Skeletal muscle satellite cell (primary cell): ENCODE data around the gene ACADS.

ENCODE experiments used
- H3K27me3 ChIP-seq: 2 replicates; pipeline ENCODE4 v1.7.0; 2013; ENCODE audit warnings: low read length; ENCODE audit not compliant: control insufficient read depth, insufficient read depth
- H3K36me3 ChIP-seq: 2 replicates; pipeline ENCODE4 v1.7.0; 2013; ENCODE audit warnings: mild to moderate bottlenecking, control low read depth, low read length; ENCODE audit not compliant: insufficient read depth
- H3K4me1 ChIP-seq: 2 replicates; pipeline ENCODE4 v1.7.0; 2013; ENCODE audit warnings: low read length; ENCODE audit not compliant: control insufficient read depth, insufficient read depth
- H3K4me2 ChIP-seq: 2 replicates; pipeline ENCODE4 v1.7.0; 2013; ENCODE audit warnings: mild to moderate bottlenecking, low read length
- H3K4me3 ChIP-seq: 2 replicates; pipeline ENCODE4 v1.7.0; 2013; ENCODE audit warnings: low read length
- H3K9ac ChIP-seq: 2 replicates; pipeline ENCODE4 v1.7.0; 2013; ENCODE audit warnings: mild to moderate bottlenecking, low read depth, low read length, moderate library complexity
- H3K9me3 ChIP-seq: replicated peaks from 2 replicates; pipeline ENCODE4 v1.7.0; 2013; ENCODE audit warnings: mild to moderate bottlenecking, control low read depth, low read length

The ACADS gene

DNA sequence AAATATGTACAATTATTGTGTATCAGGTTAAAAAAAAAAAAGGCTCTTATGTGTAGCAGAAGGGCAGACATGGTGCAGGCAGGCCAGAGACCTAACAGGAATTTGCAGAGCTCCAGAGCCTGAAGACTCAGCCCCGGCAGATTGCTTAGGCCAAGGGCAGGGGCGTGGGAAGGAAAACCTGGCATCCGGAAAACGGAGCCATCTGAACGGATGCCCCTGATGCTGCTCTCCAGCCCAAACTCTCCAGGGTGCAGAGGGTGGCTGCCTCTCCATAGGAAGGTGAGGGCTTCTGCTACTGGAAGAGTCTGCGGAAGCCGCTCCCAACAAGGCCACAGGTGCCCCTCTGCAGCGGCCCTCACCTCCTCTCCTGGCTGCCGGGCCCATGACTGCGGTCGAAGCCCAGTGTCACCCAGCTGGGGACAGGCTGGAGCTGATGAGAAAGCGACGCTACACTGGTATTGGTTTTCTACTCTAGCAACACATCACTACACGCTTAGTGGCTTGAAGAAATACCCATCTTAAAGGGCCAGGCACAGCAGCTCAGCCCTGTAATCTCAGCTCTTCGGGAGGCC is 19.4 kb downstream of the ACADS start:
- no peak overlapping the region for H3K4me3 ChIP-seq

GRCh38 chr12:120748242-120748641 is 22.6 kb downstream of the ACADS start:
- H3K9ac ChIP-seq, result no peak overlapping the region
- no peak overlapping the region for H3K4me2 ChIP-seq
- no peaks in the 10 kb centered on the region for H3K36me3 ChIP-seq
- H3K4me1 ChIP-seq, result no peaks in the 10 kb centered on the region
- H3K4me3 ChIP-seq, result no peak overlapping the region
- H3K9me3 ChIP-seq, result no peaks in the 10 kb centered on the region
- no peaks in the 10 kb centered on the region for H3K27me3 ChIP-seq

More for the DNA sequence above, 19.4 kb downstream of the ACADS start:
- Histone ChIP-seq H3K4me2 (no peak overlapping the region), H3K36me3 (no peaks in the 10 kb centered on the region), H3K9ac (no peak overlapping the region), H3K27me3 (no peaks in the 10 kb centered on the region), H3K9me3 (no peaks in the 10 kb centered on the region), H3K4me1 (no peaks in the 10 kb centered on the region)

DNA sequence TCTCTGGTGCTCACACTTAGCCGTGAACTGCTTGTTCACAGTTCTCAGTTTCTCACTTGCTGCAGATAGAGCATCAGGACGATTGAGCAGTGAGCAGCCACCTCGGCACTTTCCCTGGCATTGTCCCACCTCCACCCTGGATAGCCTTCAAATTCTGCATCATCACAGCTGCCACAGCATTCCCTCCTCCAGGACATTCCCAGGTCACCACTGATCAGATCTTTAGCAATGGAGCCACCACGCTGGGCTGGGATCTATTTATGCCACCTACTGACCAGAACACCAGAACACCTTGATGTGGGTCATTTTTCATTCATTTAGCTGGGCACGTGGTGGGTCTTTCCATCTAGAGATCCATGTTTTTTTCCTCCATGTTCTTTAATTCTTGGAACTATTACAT is 23.6 kb downstream of the ACADS start:
- H3K4me1 ChIP-seq, result no peaks in the 10 kb centered on the region
- no peaks in the 10 kb centered on the region for H3K27me3 ChIP-seq

GRCh38 chr12:120750806-120751205 is 25.2 kb downstream of the ACADS start:
- no peaks in the 10 kb centered on the region for H3K27me3 ChIP-seq
- no peaks in the 10 kb centered on the region for H3K9me3 ChIP-seq
- no peaks in the 10 kb centered on the region for H3K4me1 ChIP-seq
- no peaks in the 10 kb centered on the region for H3K36me3 ChIP-seq
- no peak overlapping the region for H3K9ac ChIP-seq
- no peak overlapping the region for H3K4me2 ChIP-seq
- H3K4me3 ChIP-seq, result no peak overlapping the region

More for the DNA sequence above, 23.6 kb downstream of the ACADS start:
- Histone ChIP-seq H3K9ac (no peak overlapping the region), H3K4me2 (no peak overlapping the region), H3K4me3 (no peak overlapping the region), H3K36me3 (no peaks in the 10 kb centered on the region), H3K9me3 (no peaks in the 10 kb centered on the region)

GRCh38 chr12:120751389-120751788 is 25.8 kb downstream of the ACADS start:
- no peaks in the 10 kb centered on the region for H3K4me1 ChIP-seq
- no peak overlapping the region for H3K4me2 ChIP-seq
- no peak overlapping the region for H3K4me3 ChIP-seq
- no peaks in the 10 kb centered on the region for H3K9me3 ChIP-seq
- H3K36me3 ChIP-seq, result no peaks in the 10 kb centered on the region
- H3K9ac ChIP-seq, result no peak overlapping the region
- H3K27me3 ChIP-seq, result no peaks in the 10 kb centered on the region

- Histone ChIP-seq H3K4me2 (no peak overlapping the region), H3K4me3 (no peak overlapping the region), H3K36me3 (peaks cover under 1% of the 10 kb centered on the region), H3K4me1 (no peaks in the 10 kb centered on the region), H3K9ac (no peak overlapping the region), H3K9me3 (no peaks in the 10 kb centered on the region), H3K27me3 (no peaks in the 10 kb centered on the region)
Observed at GRCh38 chr12:120754792-120755191, 29.2 kb downstream of the ACADS start.

- Histone ChIP-seq H3K27me3 (no peaks in the 10 kb centered on the region), H3K4me2 (no peak overlapping the region), H3K36me3 (peaks cover 5% of the 10 kb centered on the region)
Observed at GRCh38 chr12:120755269-120755668, 29.6 kb downstream of the ACADS start.

DNA sequence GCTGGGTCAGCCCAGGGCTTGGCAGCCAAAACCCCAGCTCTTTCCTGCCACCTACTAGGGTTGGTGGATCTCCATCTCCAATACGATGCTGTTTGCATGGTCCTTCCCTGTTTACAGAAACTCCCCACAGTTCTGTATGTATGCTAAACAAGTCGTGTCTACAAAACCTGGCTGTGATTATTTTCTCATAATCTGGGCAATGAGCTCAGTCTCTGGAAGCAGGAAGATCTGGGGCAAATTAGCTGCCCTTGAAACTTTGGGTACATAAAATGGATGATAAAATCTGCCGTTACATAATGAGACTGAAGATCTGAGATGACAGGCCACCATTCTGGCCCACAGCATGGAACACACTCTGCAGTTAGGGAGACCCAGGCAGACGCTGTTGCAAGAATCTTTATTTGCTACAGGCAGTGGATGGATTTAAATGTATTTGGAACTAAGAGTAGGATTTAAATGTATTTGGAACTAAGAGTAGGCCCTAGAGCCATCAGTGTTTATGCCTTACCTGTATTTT is 31.7 kb downstream of the ACADS start:
- Histone ChIP-seq H3K27me3 (no peaks in the 10 kb centered on the region), H3K9ac (no peak overlapping the region), H3K36me3 (peaks cover 21% of the 10 kb centered on the region), H3K4me2 (no peak overlapping the region), H3K9me3 (no peaks in the 10 kb centered on the region), H3K4me3 (no peak overlapping the region), H3K4me1 (no peaks in the 10 kb centered on the region)

More at GRCh38 chr12:120755269-120755668, 29.6 kb downstream of the ACADS start:
- no peak overlapping the region for H3K4me3 ChIP-seq
- H3K4me1 ChIP-seq, result no peaks in the 10 kb centered on the region
- no peak overlapping the region for H3K9ac ChIP-seq
- no peaks in the 10 kb centered on the region for H3K9me3 ChIP-seq

DNA sequence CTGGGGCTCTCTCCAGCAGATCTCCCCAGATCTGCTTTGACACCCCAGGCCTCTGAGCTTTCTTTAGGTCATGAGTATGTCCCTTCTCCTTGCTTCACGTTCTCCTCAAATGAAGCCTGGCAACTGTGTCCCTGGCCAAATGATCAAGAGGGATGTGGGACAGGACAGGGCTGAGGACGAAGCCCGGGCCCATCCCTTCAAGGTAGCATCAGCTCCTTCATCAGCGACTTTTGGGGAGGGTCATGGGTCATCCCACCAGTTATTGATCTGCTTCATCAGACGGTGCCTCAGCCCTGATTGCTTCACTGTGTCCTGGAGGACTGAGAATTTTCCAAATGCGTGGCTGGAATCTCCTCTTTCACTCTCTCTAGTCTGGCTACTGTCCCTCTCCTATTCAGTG is 32.3 kb downstream of the ACADS start:
- H3K4me2 ChIP-seq, result no peak overlapping the region

DNA sequence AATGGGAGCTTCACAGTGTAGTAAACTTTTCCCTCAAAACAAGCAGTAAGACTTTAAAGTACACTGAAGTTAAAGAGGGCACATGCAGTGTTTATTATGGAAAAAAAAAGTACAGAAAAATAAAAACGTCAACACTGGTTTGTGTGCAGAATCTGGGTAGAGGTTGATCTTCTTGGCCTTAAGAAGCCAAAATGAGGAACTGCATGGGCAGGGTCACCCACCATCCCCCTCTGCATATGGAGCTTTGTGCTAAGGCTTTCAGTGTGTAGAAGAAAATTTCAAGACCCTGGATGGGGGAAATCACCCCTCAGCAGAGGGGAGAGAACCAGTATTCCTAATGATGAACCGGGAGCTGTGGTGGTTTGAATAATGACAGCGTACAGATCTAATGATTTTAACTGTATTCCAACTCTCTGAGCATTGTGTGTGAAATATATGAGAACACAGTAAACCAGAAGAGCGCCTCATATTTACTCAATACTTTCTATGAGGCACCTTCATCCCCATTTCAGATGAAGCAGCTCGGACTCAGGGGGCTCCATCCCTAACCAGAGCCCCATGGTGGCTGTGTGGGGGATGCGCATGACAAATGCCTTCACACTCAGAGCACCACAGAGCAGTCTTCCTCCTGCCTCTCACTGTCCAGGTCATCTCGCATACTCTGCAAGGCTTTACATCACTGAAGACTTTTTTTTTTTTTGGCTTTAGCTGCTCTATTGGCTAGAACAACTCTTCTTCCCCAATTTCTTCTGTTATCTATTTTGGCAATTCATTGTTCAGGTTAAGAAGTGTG is 33.4 kb downstream of the ACADS start:
- H3K9ac ChIP-seq, result no peak overlapping the region
- H3K27me3 ChIP-seq, result no peaks in the 10 kb centered on the region
- peaks cover 26% of the 10 kb centered on the region for H3K36me3 ChIP-seq
- H3K4me1 ChIP-seq, result no peaks in the 10 kb centered on the region
- no peaks in the 10 kb centered on the region for H3K9me3 ChIP-seq
- no peak overlapping the region for H3K4me2 ChIP-seq
- no peak overlapping the region for H3K4me3 ChIP-seq

More for the DNA sequence above, 32.3 kb downstream of the ACADS start:
- peaks cover 22% of the 10 kb centered on the region for H3K36me3 ChIP-seq
- no peaks in the 10 kb centered on the region for H3K27me3 ChIP-seq
- H3K4me1 ChIP-seq, result no peaks in the 10 kb centered on the region
- H3K9ac ChIP-seq, result no peak overlapping the region
- no peak overlapping the region for H3K4me3 ChIP-seq
- H3K9me3 ChIP-seq, result no peaks in the 10 kb centered on the region

DNA sequence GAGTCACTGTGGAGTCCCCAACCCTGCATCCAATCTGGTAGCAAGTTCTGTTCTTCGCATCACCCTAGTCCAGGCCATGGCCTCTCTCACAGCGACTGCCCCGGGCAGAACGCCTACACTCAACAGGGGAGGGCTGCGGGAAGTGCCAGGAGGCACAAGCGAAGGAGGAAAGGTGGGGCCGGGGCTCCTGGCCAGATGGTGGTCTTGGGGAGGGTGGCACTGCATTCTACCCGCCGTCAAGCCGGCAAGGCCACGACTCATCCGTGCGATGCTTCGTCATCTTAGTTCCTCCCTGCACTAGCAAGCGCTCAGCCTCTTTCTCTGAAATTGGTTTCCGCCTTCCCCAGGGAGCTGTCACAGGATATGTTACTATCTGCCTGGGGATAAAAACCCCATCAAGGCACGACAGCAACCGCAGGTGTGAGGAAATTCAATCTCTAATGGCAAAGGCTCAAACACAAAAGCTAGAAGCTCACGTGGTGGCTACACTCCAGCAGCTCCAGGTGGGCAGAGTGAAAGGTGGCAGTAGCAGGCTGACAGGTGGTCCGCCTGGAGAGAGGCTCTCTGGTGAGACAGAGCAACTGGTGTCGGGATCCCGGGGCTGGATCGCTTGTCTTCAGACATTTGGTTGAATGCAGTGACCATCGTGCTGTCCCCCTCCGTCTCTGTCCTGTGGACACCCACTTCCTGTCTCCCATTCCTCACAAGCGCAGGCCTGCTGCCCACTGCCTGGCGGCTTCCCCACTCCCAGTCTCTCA is 34.1 kb downstream of the ACADS start:
- no peak overlapping the region for H3K4me2 ChIP-seq
- H3K4me1 ChIP-seq, result no peaks in the 10 kb centered on the region
- peaks cover 32% of the 10 kb centered on the region for H3K36me3 ChIP-seq
- H3K9me3 ChIP-seq, result no peaks in the 10 kb centered on the region
- no peaks in the 10 kb centered on the region for H3K27me3 ChIP-seq
- H3K9ac ChIP-seq, result no peak overlapping the region
- no peak overlapping the region for H3K4me3 ChIP-seq
